ENCODE measurements around the gene SMAD7. TPM values are rescaled to one million over a fixed set of nuclear protein-coding genes. Genes with fewer than 3 reads are reported as not detected.
A peak's percentile ranks its signal among the peaks of the same experiment; 100 is the strongest.

SMAD7 gene
- total RNA-seq, 4 donors from 2014 or later = 19.6 to 23.9 (median 20.7) TPM

GRCh38 chr18:48954886-48955819, 4.4 kb upstream of the SMAD7 start:
- no peak overlapping the region for H3K4me3 ChIP-seq (ENCODE audit: low read depth, poor library complexity, severe bottlenecking)
- TF ChIP-seq, protein P1, sequence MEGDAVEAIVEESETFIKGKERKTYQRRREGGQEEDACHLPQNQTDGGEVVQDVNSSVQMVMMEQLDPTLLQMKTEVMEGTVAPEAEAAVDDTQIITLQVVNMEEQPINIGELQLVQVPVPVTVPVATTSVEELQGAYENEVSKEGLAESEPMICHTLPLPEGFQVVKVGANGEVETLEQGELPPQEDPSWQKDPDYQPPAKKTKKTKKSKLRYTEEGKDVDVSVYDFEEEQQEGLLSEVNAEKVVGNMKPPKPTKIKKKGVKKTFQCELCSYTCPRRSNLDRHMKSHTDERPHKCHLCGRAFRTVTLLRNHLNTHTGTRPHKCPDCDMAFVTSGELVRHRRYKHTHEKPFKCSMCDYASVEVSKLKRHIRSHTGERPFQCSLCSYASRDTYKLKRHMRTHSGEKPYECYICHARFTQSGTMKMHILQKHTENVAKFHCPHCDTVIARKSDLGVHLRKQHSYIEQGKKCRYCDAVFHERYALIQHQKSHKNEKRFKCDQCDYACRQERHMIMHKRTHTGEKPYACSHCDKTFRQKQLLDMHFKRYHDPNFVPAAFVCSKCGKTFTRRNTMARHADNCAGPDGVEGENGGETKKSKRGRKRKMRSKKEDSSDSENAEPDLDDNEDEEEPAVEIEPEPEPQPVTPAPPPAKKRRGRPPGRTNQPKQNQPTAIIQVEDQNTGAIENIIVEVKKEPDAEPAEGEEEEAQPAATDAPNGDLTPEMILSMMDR (IDR thresholded peaks at IDR 0.05) = no peak
- WGBS, 2 donors = 43% methylated on average over 14 of the region's 14 CpGs
- intact Hi-C loops (cut with DNase I; ENCODE audit: low total_unique reads) = no loop called here
- DNase-seq (ENCODE audit: low spot score in 2 of 2) = no peak

DNA sequence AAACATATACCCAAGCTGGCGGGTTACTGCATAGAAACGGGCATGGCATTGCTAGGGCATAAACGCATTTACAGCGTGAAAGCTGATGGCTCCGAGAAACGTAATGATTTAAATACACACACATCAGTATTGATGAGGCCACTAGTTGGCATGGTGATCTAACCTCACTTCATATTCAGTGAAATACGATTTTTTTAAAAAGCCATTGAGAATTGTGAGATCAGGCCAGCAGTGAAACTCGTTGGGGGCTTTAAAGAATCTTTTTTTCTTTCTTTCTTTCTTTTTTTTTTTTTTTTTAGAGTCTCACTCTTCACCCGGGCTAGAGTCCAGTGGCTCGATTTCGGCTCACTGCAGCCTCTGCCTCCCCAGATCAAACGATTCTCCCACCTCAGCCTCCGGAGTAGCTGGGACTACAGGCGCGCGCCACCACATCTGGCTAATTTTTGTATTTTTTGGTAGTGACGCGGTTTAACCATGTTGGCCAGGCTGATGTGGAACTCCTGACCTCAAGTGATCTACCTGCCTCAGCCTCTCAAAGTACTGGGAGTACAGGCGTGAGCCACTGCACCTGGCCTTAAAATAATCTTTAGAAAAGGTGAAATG, 2.4 kb upstream of the SMAD7 start:
- intact Hi-C loops (cut with DNase I; ENCODE audit: low total_unique reads) = no loop called here
- 59 to 61% methylated on average over 19 of the region's 19 CpGs for WGBS, 2 donors
- no peak for TF ChIP-seq POLR2A (IDR thresholded peaks at IDR 0.05)
- TF ChIP-seq, protein P1 (IDR thresholded peaks at IDR 0.05) = no peak
- DNase-seq (ENCODE audit: low spot score in 2 of 2) = no peak
- H3K4me3 ChIP-seq (ENCODE audit: low read depth, poor library complexity, severe bottlenecking) = peak overlapping the region; percentile 44

DNA sequence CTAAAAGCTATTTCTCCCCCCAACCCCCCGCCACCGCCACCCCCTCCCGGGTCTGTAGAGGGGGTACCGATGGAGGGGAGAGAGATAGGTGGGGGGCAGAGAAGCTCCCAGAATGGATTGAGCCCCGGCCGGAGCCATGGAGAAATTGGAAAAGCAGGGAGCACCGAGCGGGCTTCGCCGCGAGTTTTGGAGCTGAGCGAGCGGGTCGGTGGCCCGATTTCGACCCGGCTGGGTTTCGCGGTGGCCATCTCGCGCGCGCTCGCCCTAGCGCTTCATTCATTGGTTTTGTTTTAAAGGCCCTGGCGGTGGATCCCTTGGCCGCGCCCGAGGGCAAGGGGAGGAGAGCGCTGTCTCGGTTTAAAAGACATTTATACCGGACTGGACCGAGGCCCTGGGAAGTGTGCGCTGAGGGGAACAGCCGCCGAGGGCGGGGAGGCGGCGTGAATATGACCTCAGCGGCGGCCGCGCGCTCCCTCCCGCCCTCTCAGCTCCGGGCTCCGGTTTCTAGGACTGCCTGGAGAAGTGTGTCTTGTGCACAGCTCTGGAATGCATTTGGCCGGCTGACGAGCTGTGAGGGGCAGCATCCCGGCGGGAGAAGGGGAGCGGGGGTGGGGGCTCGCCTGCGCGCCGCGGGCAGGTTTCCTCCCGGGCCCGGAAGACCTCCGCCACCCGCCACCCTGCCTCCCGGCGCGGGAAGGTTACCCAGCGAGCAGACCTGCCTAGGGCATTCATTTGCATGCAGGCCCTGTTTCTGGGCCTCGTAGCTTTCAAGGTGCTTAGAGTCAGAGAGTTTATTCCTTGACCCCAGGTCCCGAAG, 1.7 kb upstream of the SMAD7 start:
- intact Hi-C loops (cut with DNase I; ENCODE audit: low total_unique reads) = no loop called here
- TF ChIP-seq, protein P1 (IDR thresholded peaks at IDR 0.05) = no peak
- no peak for TF ChIP-seq POLR2A (IDR thresholded peaks at IDR 0.05)
- DNase-seq (ENCODE audit: low spot score in 2 of 2) = peak in 1 of 2 donors; percentile 97
- peak overlapping the region; percentile 44 for H3K4me3 ChIP-seq (ENCODE audit: low read depth, poor library complexity, severe bottlenecking)
- 0 to 1% methylated on average over 32 to 34 of the region's 67 CpGs for WGBS, 2 donors

DNA sequence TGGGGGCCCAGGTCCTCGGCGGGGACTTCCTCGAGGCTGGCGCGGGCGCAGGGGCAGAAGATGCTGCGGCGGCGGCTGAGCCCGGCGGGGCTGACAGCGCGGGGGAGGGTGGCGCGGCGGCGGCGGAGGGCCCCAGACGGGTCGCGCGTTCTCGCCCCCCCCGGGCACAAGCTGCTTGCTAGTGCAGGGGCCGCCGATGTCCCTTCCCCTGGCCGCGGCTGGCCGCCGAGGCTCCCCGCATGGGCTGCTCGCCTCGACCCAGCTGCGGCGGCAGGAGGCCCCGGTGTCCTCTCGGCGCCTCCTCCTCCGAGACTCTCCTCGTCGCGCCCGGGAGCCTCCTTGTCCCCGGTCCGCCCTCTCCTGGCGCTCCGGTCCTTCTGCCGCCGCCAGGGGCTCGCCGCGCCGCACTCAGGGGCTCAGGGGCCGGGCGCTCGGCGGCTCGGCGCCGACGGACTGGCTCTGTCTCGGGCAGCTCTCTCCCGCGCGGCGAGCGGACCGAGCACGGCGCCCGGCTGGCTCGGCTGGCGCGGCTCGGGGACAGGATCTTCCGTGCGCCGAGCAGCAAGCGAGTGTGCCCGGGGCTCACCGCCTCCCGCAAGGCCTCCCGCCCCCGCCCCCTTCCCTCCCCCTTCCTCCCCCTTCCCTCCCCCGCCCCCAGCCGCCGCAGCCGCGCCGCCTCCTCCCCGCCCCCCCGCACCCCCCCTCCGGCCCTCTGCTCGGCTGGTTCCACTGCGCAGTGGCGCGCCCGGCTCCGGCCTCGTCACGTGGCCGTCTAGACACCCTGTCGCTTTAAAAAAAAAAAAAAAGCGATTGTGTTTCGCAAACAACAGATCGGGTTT, 902 bp upstream of the SMAD7 start:
- TF ChIP-seq, protein P1 (IDR thresholded peaks at IDR 0.05) = no peak
- TF ChIP-seq POLR2A (IDR thresholded peaks at IDR 0.05) = peak in 1 of 2 donors; percentile 51
- peak; percentile 81 to 93 for DNase-seq (ENCODE audit: low spot score in 2 of 2)
- whole genome bisulfite sequencing, 2 donors = 0% methylated on average over 64 to 72 of the region's 106 CpGs
- intact Hi-C loops (cut with DNase I; ENCODE audit: low total_unique reads) = no loop called here
- peak overlapping the region; percentile 65 for H3K4me3 ChIP-seq (ENCODE audit: low read depth, poor library complexity, severe bottlenecking)

Measured in lower leg skin (tissue), 4 donors.